ENCODE measurements around the gene LASP1NB.

GRCh38 chr17:38908676-38909181 is 16.7 kb upstream of the LASP1NB start:
- TF ChIP-seq CTCF (IDR thresholded peaks at IDR 0.05) (no peak), POLR2AphosphoS5 (IDR thresholded peaks at IDR 0.05) (peak; percentile 47 to 50), EP300 (IDR thresholded peaks at IDR 0.05) (peak in 1 of 4 donors; percentile 53)

All from upper lobe of left lung (tissue), 4 donors.